ACHN (cell line): ENCODE results near the gene TMEM150C.

Source experiments
- DNase-seq: peaks from one replicate; pipeline ENCODE4 v3.0.0-alpha.2; 2015
- in situ Hi-C: cut with HindIII; loops from 2 replicates; pipeline ENCODE4 v1.10.0; 2017; ENCODE audit warnings: low sequenced_read_pairs, low pct_ligation_motif_present, low pct_unique_long_range_greater_than_20kb

Gene TMEM150C

DNA sequence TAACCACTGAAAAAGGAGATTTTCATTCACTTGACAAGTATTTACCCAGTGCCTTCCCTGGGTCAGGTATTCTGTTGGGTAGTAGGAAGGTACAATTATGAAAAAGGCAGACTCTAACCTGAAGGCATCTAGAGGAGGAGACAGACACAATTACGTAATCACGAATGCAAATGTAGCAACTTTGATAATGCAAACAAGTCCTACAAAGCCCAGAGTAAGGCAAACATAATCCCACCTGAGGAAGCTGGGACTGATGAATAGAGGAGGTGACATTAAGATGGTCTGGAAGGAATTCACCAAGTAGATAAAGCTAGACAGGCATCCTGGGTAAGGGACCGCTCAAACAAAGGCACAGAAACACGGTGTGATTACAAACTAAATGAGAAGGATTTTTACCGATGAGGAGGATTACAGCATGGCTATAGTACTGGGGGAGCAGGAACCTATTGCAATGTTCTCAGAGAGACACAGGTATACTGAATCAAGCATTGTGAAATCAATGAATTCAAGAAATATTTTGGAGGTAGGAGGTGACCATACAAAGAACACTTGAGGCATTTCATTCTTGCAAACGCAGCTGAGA, 37.1 kb downstream of the TMEM150C start:
- no peak for DNase-seq
- in situ Hi-C loops = no loop called here

DNA sequence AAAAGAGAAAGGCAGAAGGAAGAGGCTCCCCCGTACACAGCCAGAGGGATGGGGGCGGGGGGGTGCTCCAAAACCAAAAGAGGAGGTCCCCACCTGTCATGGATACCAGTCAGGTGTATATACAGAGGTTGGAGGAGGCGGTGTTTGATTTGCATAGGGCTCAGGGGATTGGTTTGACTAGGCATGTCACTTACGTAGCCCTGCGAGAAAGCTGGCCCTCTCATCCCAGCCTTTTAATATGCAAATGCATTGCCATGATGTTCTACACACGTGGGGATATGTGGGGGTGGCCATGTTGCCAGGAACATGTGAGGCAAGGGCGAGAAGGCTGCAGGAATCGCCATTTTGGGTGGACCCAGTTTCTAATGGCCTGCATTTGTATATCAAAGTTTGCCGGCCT, 38.6 kb downstream of the TMEM150C start:
- in situ Hi-C loops = no loop called here
- no peak for DNase-seq

GRCh38 chr4:82522472-82522871, 39.3 kb downstream of the TMEM150C start:
- in situ Hi-C loops = no loop called here
- DNase-seq = no peak

- DNase-seq = no peak
- in situ Hi-C loops = no loop called here
These were observed 40.5 kb downstream of the TMEM150C start for GRCh38 chr4:82521283-82521682.

DNA sequence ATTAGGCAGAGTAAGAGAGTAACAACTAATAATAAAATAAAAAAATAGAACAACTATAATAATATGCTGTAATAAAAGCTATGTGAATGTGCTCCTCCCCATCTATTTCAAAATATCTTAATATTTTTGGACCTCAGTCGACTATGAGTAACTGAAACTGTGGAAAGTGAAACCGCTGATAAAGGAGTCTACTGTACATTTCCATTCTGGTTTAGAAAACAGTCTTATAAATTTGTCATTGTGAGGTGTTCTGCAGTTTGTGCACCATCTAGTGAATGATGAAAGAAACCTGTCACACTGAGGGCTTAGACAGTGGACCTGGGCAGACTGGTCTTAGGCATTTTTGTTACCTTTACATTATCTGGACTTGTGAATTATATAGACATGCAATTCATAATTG, 42.0 kb downstream of the TMEM150C start:
- in situ Hi-C loops = no loop called here

DNA sequence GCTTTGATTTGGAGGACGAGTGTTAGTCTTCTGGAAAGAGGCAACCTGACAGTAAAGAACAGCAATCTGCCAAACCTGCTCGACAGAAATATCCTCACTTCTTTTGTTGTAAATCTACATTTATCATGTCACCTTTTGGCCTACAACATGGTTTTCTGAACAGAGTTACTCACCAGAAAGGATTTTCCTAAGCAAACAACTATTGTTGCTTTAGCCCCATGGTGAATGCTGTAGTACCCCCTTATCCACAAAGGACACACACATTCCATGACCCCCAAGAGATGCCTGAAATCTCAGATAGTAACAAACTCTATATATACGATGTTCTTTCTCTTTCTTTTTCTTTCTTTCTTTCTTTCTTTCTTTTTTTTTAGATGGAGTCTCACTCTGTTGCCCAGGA, 42.7 kb downstream of the TMEM150C start:
- DNase-seq = no peak
- in situ Hi-C loops = no loop called here

More for the DNA sequence above, 42.0 kb downstream of the TMEM150C start:
- no peak for DNase-seq

- no peak for DNase-seq
- in situ Hi-C loops = no loop called here
These were observed 44.7 kb downstream of the TMEM150C start for GRCh38 chr4:82517043-82517442.

DNA sequence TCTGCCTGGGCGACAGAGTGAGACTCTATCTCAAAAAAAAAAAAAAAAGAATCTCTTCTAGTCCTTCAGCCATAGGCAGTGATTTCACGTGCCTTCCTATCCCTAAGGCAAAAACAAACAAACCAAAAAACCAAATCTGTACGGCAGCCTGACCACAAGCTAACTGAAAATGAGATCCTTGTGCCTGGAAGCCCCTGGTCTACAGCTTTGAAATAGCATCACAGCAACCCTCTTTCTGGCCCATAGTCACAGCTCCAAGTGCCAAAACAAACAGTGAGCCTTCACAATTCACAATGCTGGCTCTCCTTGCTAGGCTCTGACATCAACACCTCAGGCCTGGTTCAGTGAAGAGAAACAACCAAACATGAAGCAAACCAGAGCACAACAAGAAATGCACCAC, 46.1 kb downstream of the TMEM150C start:
- in situ Hi-C loops = no loop called here
- DNase-seq = no peak

- in situ Hi-C loops = no loop called here
These were observed 48.4 kb downstream of the TMEM150C start for GRCh38 chr4:82513382-82513781.

GRCh38 chr4:82510216-82510615, 51.6 kb downstream of the TMEM150C start:
- DNase-seq = no peak
- in situ Hi-C loops = no loop called here

More at GRCh38 chr4:82513382-82513781, 48.4 kb downstream of the TMEM150C start:
- no peak for DNase-seq

DNA sequence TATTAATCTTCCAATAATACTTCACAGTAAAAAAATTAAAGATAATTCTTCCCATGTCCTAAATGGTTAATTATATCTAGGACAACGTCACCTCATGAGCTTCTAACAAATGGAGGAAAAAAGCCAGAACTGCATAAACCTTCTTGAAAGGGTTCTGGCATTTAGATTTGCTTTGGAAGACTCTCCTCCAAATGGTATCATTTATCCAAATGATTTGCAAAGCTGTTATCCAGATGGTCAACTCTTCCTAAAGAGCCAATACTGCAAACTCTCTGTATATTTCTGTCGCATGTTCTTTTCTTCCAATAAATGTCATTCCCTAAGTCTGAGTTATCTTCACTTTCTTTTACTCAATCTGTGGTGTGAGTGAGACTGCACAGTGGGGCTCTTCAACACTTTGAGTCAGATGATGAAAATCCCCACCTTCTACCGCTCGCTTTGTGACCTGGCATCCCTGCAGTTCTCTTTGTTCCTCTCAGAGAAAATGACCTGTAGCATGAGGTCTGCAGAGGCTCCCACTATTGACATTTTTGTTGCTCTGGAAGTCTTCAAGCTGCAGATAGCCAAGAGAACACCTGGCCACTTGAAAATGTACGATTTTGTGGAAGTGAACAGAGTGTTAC, 52.9 kb downstream of the TMEM150C start:
- in situ Hi-C loops = no loop called here
- DNase-seq = no peak

DNA sequence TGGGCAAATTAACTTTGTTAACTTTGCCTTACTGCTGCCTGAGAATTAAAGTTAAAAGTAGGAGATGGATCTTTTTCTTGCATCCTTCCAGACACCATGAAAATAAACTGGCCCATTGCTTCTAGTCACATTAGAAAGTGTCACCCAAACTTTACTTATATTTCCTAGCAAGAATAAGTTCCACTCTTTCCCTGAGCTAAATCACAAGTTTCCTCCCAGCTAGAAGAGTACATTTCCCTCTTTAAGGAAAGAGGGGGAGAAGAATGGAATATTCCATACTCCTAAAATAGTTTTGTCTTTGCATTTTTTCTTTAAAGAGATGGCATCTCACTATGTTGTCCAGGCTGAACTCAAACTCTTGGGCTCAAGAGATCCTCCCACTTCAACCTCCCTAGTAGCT, 53.8 kb downstream of the TMEM150C start:
- in situ Hi-C loops = no loop called here
- DNase-seq = no peak

GRCh38 chr4:82501154-82501442, 60.7 kb downstream of the TMEM150C start:
- in situ Hi-C loops = no loop called here
- DNase-seq = no peak

DNA sequence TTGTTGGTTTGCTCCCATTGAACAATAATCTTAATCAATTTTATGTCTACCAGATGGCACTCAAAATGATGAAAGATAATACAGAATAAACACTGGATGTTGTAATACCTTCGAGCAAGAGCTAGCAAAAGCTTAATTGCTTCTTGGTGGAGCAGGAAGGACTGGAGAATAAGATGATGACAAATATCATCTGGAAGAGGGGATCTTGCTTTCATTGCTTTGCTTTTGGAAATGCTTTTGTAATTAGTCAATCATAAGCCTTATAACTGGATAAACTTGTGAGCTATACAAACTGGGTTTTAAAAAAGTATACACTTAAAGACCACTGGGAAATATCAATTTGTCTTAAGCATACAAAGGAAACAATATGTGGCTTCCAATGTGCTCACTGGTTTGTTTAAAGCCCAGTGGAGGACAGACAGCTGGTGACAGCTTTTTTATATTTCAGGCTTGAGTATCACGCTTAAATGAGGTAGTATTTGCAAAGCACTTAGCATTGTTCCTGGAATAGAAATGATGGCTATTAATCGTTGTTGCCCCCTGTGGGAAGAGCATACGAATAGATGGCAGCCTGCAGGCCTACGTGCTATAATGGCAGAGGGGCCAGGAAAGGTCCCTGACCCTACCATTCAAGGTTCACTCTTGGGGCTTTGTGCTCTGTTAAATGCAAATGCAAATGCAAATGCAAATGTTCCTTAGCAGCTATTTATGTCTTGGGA, 61.2 kb downstream of the TMEM150C start:
- no peak for DNase-seq

DNA sequence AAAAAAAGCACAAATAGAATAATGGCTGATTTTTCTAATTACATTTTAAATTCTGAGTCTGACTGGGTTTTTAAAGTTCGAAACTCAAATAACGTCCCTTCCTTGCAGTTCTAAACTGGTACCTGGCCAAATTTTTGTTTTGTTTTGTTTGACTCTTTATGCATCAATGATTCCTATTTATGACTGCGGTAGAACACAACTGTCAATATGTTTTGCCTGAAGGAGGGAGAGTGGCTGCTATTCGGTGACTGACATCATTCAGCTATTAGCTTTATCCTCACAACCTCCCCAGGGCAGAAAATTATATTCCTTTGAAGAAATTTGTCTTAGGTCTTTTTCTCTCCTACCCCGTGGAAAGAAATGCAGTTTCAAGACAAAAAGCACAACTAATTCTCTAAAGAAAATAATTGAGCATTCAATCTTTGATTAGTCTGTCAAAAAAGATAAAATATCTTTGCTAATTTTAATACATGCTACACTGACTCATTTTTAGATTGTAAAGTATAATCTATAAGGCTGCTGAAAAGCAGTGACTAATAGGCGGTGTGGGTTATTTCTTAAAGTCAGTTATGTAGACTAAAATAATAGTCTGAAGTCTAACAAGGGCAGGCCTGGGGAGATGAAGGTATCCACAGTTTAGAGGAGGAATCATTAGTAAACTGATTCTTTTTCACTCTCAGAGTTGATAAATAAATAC, 61.9 kb downstream of the TMEM150C start:
- in situ Hi-C loops = no loop called here
- no peak for DNase-seq

More for the DNA sequence above, 61.2 kb downstream of the TMEM150C start:
- in situ Hi-C loops = no loop called here

GRCh38 chr4:82496349-82496748, 65.4 kb downstream of the TMEM150C start:
- DNase-seq = no peak
- in situ Hi-C loops = no loop called here

DNA sequence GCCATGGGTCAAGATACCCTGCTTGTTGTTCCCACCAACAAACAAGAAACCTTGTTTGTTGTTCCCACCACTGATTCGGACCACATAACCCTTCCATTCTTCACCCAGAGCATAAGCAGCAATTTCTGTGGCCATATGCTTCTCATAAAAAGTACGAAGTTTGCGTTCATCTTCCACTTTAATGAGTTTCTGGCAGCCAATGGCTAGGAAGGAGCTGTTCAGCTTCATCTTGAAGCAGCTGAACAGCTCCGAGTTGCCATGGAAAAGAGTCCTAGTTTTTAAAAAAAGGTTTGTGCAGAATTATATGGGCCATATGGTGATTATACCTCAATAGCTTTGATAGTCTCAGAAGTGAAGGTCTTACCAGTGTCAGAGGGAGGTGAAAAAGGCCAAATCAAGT, 66.1 kb downstream of the TMEM150C start:
- no peak for DNase-seq
- in situ Hi-C loops = no loop called here

DNA sequence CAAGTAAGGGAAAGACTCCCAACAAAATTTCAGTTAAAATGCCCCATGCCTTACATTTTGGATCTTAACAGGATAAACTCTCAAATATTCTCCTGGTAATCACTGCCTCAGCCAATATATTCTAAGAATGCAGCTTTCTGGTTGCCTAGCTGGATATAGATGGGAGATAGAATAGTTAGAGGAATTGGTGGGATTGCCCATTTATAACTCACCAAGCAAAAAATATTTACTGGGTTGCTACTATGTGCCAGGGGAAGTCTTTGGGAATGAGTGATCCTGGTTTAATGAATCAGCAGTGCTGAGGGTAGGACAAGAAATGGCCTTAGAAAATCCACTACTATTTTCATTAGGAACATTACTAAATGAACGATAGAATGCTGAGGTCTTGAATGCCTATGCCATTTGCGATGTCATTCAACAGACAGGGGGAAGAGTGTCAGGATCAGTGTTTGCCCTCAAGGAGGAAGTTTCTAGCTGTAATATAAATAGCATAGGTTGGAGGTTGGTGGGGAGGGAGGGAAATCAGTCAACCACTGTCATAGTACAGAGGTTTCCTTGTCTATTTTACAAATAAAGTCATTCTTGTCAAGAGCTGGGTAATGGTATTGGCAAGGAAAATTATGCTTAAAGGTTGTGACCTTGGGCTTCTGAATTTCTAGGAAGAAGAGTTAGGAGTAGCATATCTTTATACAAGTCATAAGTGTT, 67.9 kb downstream of the TMEM150C start:
- no peak for DNase-seq
- in situ Hi-C loops = no loop called here
